H9 (cell line): Measurements from ENCODE around the gene PADI4. TPM values are rescaled to one million over a fixed set of nuclear protein-coding genes. Genes with fewer than 3 reads are reported as not detected.

Experiments
- DNase-seq: peaks from one replicate; pipeline ENCODE4 v3.0.0-alpha.2; 2017
- H2AFZ ChIP-seq: one replicate; pipeline ENCODE4 v1.6.1; 2013; ENCODE audit warnings: mild to moderate bottlenecking, low read length, control low read depth, moderate library complexity
- H2AK5ac ChIP-seq: 2 replicates; pipeline ENCODE4 v1.6.1; 2013; ENCODE audit warnings: low read length, control low read depth, mixed read lengths; ENCODE audit not compliant: insufficient read length
- H2BK120ac ChIP-seq: one replicate; pipeline ENCODE4 v1.6.1; 2013; ENCODE audit warnings: low read depth, mild to moderate bottlenecking, low read length, control low read depth, inconsistent platforms; ENCODE audit not compliant: poor library complexity, severe bottlenecking
- H2BK12ac ChIP-seq: 2 replicates; pipeline ENCODE4 v1.6.1; 2013; ENCODE audit warnings: low read length, control low read depth, mixed read lengths, low read depth; ENCODE audit not compliant: insufficient read length
- H2BK15ac ChIP-seq: 2 replicates; pipeline ENCODE4 v1.6.1; 2013; ENCODE audit warnings: low read depth, low read length, control low read depth
- H2BK20ac ChIP-seq: one replicate; pipeline ENCODE4 v1.6.1; 2013; ENCODE audit warnings: low read depth, mild to moderate bottlenecking, low read length, control low read depth, inconsistent platforms; ENCODE audit not compliant: poor library complexity, severe bottlenecking
- H2BK5ac ChIP-seq: 2 replicates; pipeline ENCODE4 v1.6.1; 2013; ENCODE audit warnings: low read length, control low read depth, mixed read lengths; ENCODE audit not compliant: insufficient read length
- H3K14ac ChIP-seq: 2 replicates; pipeline ENCODE4 v1.6.1; 2013; ENCODE audit warnings: low read length, control low read depth; ENCODE audit not compliant: insufficient read depth
- H3K18ac ChIP-seq: 2 replicates; pipeline ENCODE4 v1.6.1; 2013; ENCODE audit warnings: low read depth, mild to moderate bottlenecking, mixed read lengths, low read length, control low read depth; ENCODE audit not compliant: insufficient read length
- H3K23ac ChIP-seq: 2 replicates; pipeline ENCODE4 v1.6.1; 2013; ENCODE audit warnings: low read length, control low read depth, mixed read lengths, low read depth; ENCODE audit not compliant: insufficient read length
- H3K23me2 ChIP-seq: 2 replicates; pipeline ENCODE4 v1.6.1; 2013; ENCODE audit warnings: low read depth, mild to moderate bottlenecking, mixed read lengths, low read length, control low read depth; ENCODE audit not compliant: insufficient read length, poor library complexity, severe bottlenecking
- H3K27ac ChIP-seq: 2 replicates; pipeline ENCODE4 v1.5.1; 2013; ENCODE audit warnings: low read length, control low read depth, mixed read lengths, low read depth; ENCODE audit not compliant: insufficient read length
- H3K27me3 ChIP-seq: 2 replicates; pipeline ENCODE4 v1.6.1; 2013; ENCODE audit warnings: low read length, control low read depth, inconsistent platforms; ENCODE audit not compliant: insufficient read depth
- H3K4ac ChIP-seq: 2 replicates; pipeline ENCODE4 v1.6.1; 2013; ENCODE audit warnings: low read depth, mild to moderate bottlenecking, control low read depth, inconsistent platforms, low read length, moderate library complexity
- H3K4me1 ChIP-seq: 2 replicates; pipeline ENCODE4 v1.6.1; 2013; ENCODE audit warnings: low read length, control low read depth, inconsistent platforms; ENCODE audit not compliant: insufficient read depth
- H3K4me2 ChIP-seq: 2 replicates; pipeline ENCODE4 v1.6.1; 2013; ENCODE audit warnings: low read length, control low read depth, mixed read lengths; ENCODE audit not compliant: insufficient read length, insufficient read depth
- H3K56ac ChIP-seq: 2 replicates; pipeline ENCODE4 v1.6.1; 2013; ENCODE audit warnings: low read depth, mild to moderate bottlenecking, mixed read lengths, low read length, control low read depth; ENCODE audit not compliant: insufficient read length
- H3K79me1 ChIP-seq: 2 replicates; pipeline ENCODE4 v1.6.1; 2013; ENCODE audit warnings: low read depth, mild to moderate bottlenecking, moderate library complexity, low read length, control low read depth, inconsistent platforms; ENCODE audit not compliant: insufficient read depth, poor library complexity, severe bottlenecking
- H3K79me2 ChIP-seq: 2 replicates; pipeline ENCODE4 v1.6.1; 2013; ENCODE audit warnings: low read length, control low read depth, inconsistent platforms; ENCODE audit not compliant: insufficient read depth
- H3K9ac ChIP-seq: 2 replicates; pipeline ENCODE4 v1.6.1; 2013; ENCODE audit warnings: low read length, control low read depth, mixed read lengths; ENCODE audit not compliant: insufficient read length; ENCODE audit errors: extremely low read depth
- H3K9me3 ChIP-seq: one replicate; pipeline ENCODE4 v1.6.1; 2013; ENCODE audit warnings: low read depth, low read length, inconsistent platforms; ENCODE audit not compliant: control insufficient read depth
- H3T11ph ChIP-seq: one replicate; pipeline ENCODE4 v1.6.1; 2013; ENCODE audit warnings: mild to moderate bottlenecking, low read length, control low read depth, inconsistent platforms
- H4K20me1 ChIP-seq: one replicate; pipeline ENCODE4 v1.6.1; 2013; ENCODE audit not compliant: control insufficient read depth, insufficient read length, insufficient read depth
- H4K5ac ChIP-seq: 2 replicates; pipeline ENCODE4 v1.6.1; 2013; ENCODE audit warnings: low read depth, mild to moderate bottlenecking, mixed read lengths, low read length, control low read depth; ENCODE audit not compliant: insufficient read length
- H4K8ac ChIP-seq: replicated peaks from 2 replicates; pipeline ENCODE4 v1.6.1; 2013; ENCODE audit warnings: low read length, control low read depth, mixed read lengths, low read depth; ENCODE audit not compliant: insufficient read length
- H4K91ac ChIP-seq: 2 replicates; pipeline ENCODE4 v1.6.1; 2013; ENCODE audit warnings: low read depth, mild to moderate bottlenecking, moderate library complexity, mixed read lengths, low read length, control low read depth; ENCODE audit not compliant: insufficient read length
- H3K27ac Mint-ChIP-seq, 3 experiments: 2 replicates in 2 of 3; 3 replicates in 1 of 3; pipeline ENCODE4 v1.8.0; 2020 to 2021; ENCODE audit warnings: mixed read lengths in 3 of 3, mild to moderate bottlenecking in 1 of 3, moderate library complexity in 1 of 3
- H3K27me3 Mint-ChIP-seq: 2 replicates; pipeline ENCODE4 v1.8.0; 2021; ENCODE audit warnings: low read depth, mild to moderate bottlenecking, moderate library complexity, mixed read lengths
- H3K36me3 Mint-ChIP-seq, 3 experiments: 2 replicates in 2 of 3; 3 replicates in 1 of 3; pipeline ENCODE4 v1.8.0; 2020 to 2021; ENCODE audit warnings: low read depth in 3 of 3, mixed read lengths in 3 of 3; ENCODE audit not compliant: insufficient read depth in 1 of 3
- H3K4me1 Mint-ChIP-seq, 2 experiments: 2 replicates each; pipeline ENCODE4 v1.8.0; 2020; ENCODE audit warnings: mixed read lengths in 2 of 2
- H3K4me3 Mint-ChIP-seq, 2 experiments: 2 replicates in 1 of 2; 3 replicates in 1 of 2; pipeline ENCODE4 v1.8.0; 2020 to 2021; ENCODE audit warnings: mild to moderate bottlenecking in 2 of 2, mixed read lengths in 2 of 2, moderate library complexity in 1 of 2
- H3K9me3 Mint-ChIP-seq, 2 experiments: 2 replicates in 1 of 2; 3 replicates in 1 of 2; pipeline ENCODE4 v1.8.0; 2020; ENCODE audit warnings: mild to moderate bottlenecking in 2 of 2, mixed read lengths in 2 of 2, moderate library complexity in 1 of 2
- CTCF ChIP-seq: fragments of 200-600 bp; sonication (generic); conservative IDR thresholded peaks from 3 replicates; pipeline ENCODE4 v1.8.0; 2021; ENCODE audit warnings: antibody characterized with exemption, mild to moderate bottlenecking
- WGBS: extraction: QIAGEN DNeasy Blood & Tissue Kit; methylation state at CpG from one replicate; pipeline ENCODE4 v1.1.7; 2013; ENCODE audit warnings: missing lambda C conversion rate, low lambda C conversion rate, mixed read lengths; ENCODE audit not compliant: insufficient read length; ENCODE audit errors: extremely low coverage; 5-methylcytosine and 5-hydroxymethylcytosine counted together
- total RNA-seq: library from RNA; stranded (reverse); gene quantifications from 2 replicates; pipeline ENCODE4 v1.2.1, GENCODE V29; 2021

PADI4 gene
- total RNA-seq, 1 experiment from 2014 or later: 0.13 TPM

- no peak overlapping the region for H3K23ac ChIP-seq
- H2AFZ ChIP-seq: no peak overlapping the region
- no peak overlapping the region for H2BK15ac ChIP-seq
- no peak overlapping the region for H3K27ac ChIP-seq
- H2BK120ac ChIP-seq: no peak overlapping the region
- H3K56ac ChIP-seq: no peak overlapping the region
- H3K9ac ChIP-seq: no peak overlapping the region
- no peak overlapping the region for H3K14ac ChIP-seq
- H3K27me3 ChIP-seq: no peaks in the 10 kb centered on the region
- no CpG with 5 or more reads among the region's 8 CpGs for WGBS
- H3K4me2 ChIP-seq: no peak overlapping the region
- H3K18ac ChIP-seq: no peak overlapping the region
- TF ChIP-seq CTCF: no peak
- H3K9me3 ChIP-seq: no peaks in the 10 kb centered on the region
- no peak overlapping the region for H4K91ac ChIP-seq
- no peaks in the 10 kb centered on the region for H4K20me1 ChIP-seq
- Mint-ChIP-seq H3K9me3 (peaks cover 3 to 5% of the 10 kb centered on the region in 2 experiments; a peak in 2 of 5 replicates), H3K27ac (no peak overlapping the region), H3K27me3 (peaks cover 17% of the 10 kb centered on the region), H3K4me1 (peaks cover 0 to 2% of the 10 kb centered on the region in 2 experiments; a peak in 1 of 4 replicates), H3K4me3 (no peak overlapping the region), H3K36me3 (no peaks in the 10 kb centered on the region; a peak in 1 of 7 replicates)
- H3K79me1 ChIP-seq: no peaks in the 10 kb centered on the region
- no peaks in the 10 kb centered on the region for H3K79me2 ChIP-seq
- H2BK12ac ChIP-seq: no peak overlapping the region
- no peaks in the 10 kb centered on the region for H3K23me2 ChIP-seq
- no peak overlapping the region for H2BK5ac ChIP-seq
- no peak for DNase-seq
- no peak overlapping the region for H3T11ph ChIP-seq
- no peaks in the 10 kb centered on the region for H3K4me1 ChIP-seq
- H4K8ac ChIP-seq: no peak overlapping the region
- no peak overlapping the region for H2AK5ac ChIP-seq
- no peak overlapping the region for H2BK20ac ChIP-seq
- no peak overlapping the region for H4K5ac ChIP-seq
- no peak overlapping the region for H3K4ac ChIP-seq
Measured at GRCh38 chr1:17333081-17333480, 25.1 kb downstream of the PADI4 start.
